Thoracic aorta (tissue), 2 donors: ENCODE results near the gene C1orf115. TPM values are rescaled to one million over a fixed set of nuclear protein-coding genes. Genes with fewer than 3 reads are reported as not detected.
A peak's percentile ranks its signal among the peaks of the same experiment; 100 is the strongest.
"Not testable (repeated sequence)": the region's sequence is repeated elsewhere in the genome, so short reads cannot be mapped to it uniquely, and the experiment has no call there.

Experiments
- ATAC-seq: fragments of 150-250 bp; one replicate; pipeline ENCODE4 v1.8.0; 2017; ENCODE audit warnings: low read depth; ENCODE audit not compliant: insufficient number of reproducible peaks, low FRiP score
- DNase-seq: peaks from one replicate; pipeline ENCODE4 v3.0.0-alpha.2; 2020; ENCODE audit warnings: low spot score
- H3K27ac ChIP-seq, 2 donors: fragments of 200-600 bp; sonication (generic); 1 replicate in 1 of 2; 2 replicates in 1 of 2; pipeline ENCODE4 v1.5.1; 2016; ENCODE audit warnings: mild to moderate bottlenecking in 2 of 2, moderate library complexity in 2 of 2
- H3K27me3 ChIP-seq: fragments of 200-600 bp; sonication (generic); replicated peaks from 2 replicates; pipeline ENCODE4 v1.6.0; 2016; ENCODE audit warnings: mild to moderate bottlenecking; ENCODE audit not compliant: insufficient read depth
- H3K36me3 ChIP-seq: fragments of 200-600 bp; sonication (generic); one replicate; pipeline ENCODE4 v1.5.1; 2016
- H3K4me1 ChIP-seq, 2 donors: fragments of 200-600 bp; sonication (generic); 1 replicate in 1 of 2; 2 replicates in 1 of 2; pipeline versions ENCODE4 v1.5.1 to v1.6.0; 2016; ENCODE audit warnings: low read depth in 2 of 2, mild to moderate bottlenecking in 1 of 2; ENCODE audit not compliant: control insufficient read depth in 1 of 2
- H3K4me3 ChIP-seq: fragments of 200-600 bp; sonication (generic); 2 replicates; pipeline ENCODE4 v1.5.1; 2016; ENCODE audit warnings: mild to moderate bottlenecking
- H3K9me3 ChIP-seq: fragments of 200-600 bp; sonication (generic); 2 replicates; pipeline ENCODE4 v1.5.1; 2016
- CTCF ChIP-seq: fragments of 200-600 bp; sonication (generic); IDR thresholded peaks from one replicate; pipeline ENCODE4 v1.5.1; 2019; ENCODE audit warnings: antibody characterized with exemption
- total RNA-seq, 2 donors: library from RNA; depleted of rRNA; stranded (reverse); fragments of >200 nt; gene quantifications; one replicate each; pipeline versions ENCODE4 v1.1.0 to v1.2.3, GENCODE V29; 2016

The C1orf115 gene
- total RNA-seq, 2 donors from 2014 or later = 6.8 to 9.7 TPM

GRCh38 chr1:220733086-220733601 is 43.0 kb downstream of the C1orf115 start:
- peak; percentile 96 for TF ChIP-seq CTCF
- Histone ChIP-seq H3K4me3 (peak overlapping the region; percentile 67), H3K4me1 (peaks cover 15 to 25% of the 10 kb centered on the region in 2 donors), H3K36me3 (no peaks in the 10 kb centered on the region), H3K9me3 (no peaks in the 10 kb centered on the region), H3K27ac (peak overlapping the region; percentile 80 to 83), H3K27me3 (no peaks in the 10 kb centered on the region)
- peak; percentile 99 for ATAC-seq
- DNase-seq = peak; percentile 49

GRCh38 chr1:220734571-220735326 is 44.6 kb downstream of the C1orf115 start:
- peaks cover 15 to 25% of the 10 kb centered on the region in 2 donors for H3K4me1 ChIP-seq
- H3K4me3 ChIP-seq = no peak overlapping the region
- no peaks in the 10 kb centered on the region for H3K27me3 ChIP-seq
- TF ChIP-seq CTCF = no peak
- no peak for DNase-seq
- H3K27ac ChIP-seq = peak overlapping the region; percentile 15 to 83
- ATAC-seq = no peak
- H3K9me3 ChIP-seq = no peaks in the 10 kb centered on the region
- no peaks in the 10 kb centered on the region for H3K36me3 ChIP-seq

- not testable (repeated sequence) for ATAC-seq, H3K9me3 ChIP-seq, H3K4me3 ChIP-seq, H3K27me3 ChIP-seq, H3K27ac ChIP-seq, H3K36me3 ChIP-seq, DNase-seq
- peaks cover 15 to 25% of the 10 kb centered on the region in 2 donors for H3K4me1 ChIP-seq
Measured at GRCh38 chr1:220736283-220736682, 46.1 kb downstream of the C1orf115 start.

GRCh38 chr1:220741349-220741748 is 51.2 kb downstream of the C1orf115 start:
- H3K4me3 ChIP-seq = no peak overlapping the region
- no peak for ATAC-seq

GRCh38 chr1:220741825-220742224 is 51.7 kb downstream of the C1orf115 start:
- peaks cover 0 to 2% of the 10 kb centered on the region in 2 donors for H3K4me1 ChIP-seq
- no peak for TF ChIP-seq CTCF
- no peaks in the 10 kb centered on the region for H3K36me3 ChIP-seq
- H3K27me3 ChIP-seq = no peaks in the 10 kb centered on the region
- H3K27ac ChIP-seq = no peak overlapping the region
- DNase-seq (no peak), ATAC-seq (no peak)
- no peak overlapping the region for H3K4me3 ChIP-seq
- no peaks in the 10 kb centered on the region for H3K9me3 ChIP-seq

More at GRCh38 chr1:220741349-220741748, 51.2 kb downstream of the C1orf115 start:
- Histone ChIP-seq H3K9me3 (no peaks in the 10 kb centered on the region), H3K36me3 (no peaks in the 10 kb centered on the region), H3K27ac (no peak overlapping the region), H3K4me1 (no peaks in the 10 kb centered on the region), H3K27me3 (no peaks in the 10 kb centered on the region)
- DNase-seq = no peak
- TF ChIP-seq CTCF = no peak
